Embryonic facial prominence (tissue), 1 donor: ENCODE results near the gene OSBPL2.

Experiments
- DNase-seq: peaks from one replicate; pipeline ENCODE4 v3.0.0-alpha.2; 2016; ENCODE audit errors: extremely low spot score

OSBPL2 gene

GRCh38 chr20:62222266-62222850 lies 16.0 kb upstream of the OSBPL2 start:
- no peak for DNase-seq

DNA sequence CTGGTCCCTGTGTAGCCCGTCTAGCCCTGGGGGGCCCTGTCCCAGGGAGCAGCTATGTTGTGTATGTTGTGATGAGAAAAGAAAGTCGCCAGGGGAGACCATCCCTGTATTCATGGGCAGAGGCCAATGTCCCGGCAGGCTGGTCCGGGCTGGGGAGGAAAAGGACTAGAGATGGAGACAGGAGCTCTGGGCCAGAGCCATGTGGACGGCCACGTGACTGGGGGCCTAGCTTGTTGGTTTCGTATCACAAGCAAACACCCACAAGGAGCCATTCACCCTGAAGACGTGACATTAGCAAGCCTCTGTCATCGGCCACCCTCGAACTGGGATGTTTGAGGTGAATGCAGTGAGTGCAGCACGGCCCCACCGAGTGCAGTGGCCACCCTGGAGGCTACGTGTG lies 15.3 kb upstream of the OSBPL2 start:
- no peak for DNase-seq

DNA sequence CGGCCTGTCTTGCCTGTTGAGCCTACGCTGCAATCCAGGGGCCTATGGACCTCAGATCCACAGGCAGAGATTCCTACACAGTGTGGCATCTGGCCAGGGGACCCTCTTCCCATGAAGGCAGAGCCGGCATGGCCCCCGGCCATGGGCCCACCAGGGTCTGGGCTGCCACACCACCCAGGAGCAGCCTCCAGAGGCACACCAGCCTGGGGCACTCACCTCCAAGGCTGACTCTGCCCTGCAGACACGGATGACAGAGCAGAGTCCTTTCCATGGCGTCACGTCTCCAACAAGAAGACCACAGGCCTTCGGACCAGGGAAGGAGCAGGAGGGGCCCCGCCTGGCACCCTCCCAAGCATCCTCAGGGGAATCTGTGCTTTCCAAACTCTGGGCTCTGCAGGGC lies 14.8 kb upstream of the OSBPL2 start:
- DNase-seq = no peak

GRCh38 chr20:62224113-62224855 lies 14.0 kb upstream of the OSBPL2 start:
- DNase-seq = no peak

DNA sequence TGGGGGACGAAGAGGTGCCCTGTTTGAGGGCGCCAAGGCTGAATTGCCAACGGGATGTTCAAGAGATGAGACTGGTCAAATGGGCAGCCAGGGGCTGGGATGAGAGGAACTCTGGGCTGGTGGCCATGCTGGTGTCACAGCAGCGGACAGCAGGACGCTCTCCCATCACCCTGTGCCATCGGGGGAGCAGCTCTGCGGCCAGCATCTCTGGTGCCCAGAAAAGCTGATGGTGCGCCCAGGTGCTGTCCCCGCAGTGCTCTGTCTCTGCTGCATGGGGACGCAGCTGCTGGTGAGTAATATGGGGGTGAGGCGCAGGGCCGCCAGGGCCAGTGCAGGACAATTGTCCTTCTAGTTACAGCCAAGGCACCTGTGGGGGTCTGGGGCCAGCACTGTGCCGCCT lies 13.3 kb upstream of the OSBPL2 start:
- no peak for DNase-seq

- no peak for DNase-seq
Measured at GRCh38 chr20:62225820-62226635, 12.3 kb upstream of the OSBPL2 start.

DNA sequence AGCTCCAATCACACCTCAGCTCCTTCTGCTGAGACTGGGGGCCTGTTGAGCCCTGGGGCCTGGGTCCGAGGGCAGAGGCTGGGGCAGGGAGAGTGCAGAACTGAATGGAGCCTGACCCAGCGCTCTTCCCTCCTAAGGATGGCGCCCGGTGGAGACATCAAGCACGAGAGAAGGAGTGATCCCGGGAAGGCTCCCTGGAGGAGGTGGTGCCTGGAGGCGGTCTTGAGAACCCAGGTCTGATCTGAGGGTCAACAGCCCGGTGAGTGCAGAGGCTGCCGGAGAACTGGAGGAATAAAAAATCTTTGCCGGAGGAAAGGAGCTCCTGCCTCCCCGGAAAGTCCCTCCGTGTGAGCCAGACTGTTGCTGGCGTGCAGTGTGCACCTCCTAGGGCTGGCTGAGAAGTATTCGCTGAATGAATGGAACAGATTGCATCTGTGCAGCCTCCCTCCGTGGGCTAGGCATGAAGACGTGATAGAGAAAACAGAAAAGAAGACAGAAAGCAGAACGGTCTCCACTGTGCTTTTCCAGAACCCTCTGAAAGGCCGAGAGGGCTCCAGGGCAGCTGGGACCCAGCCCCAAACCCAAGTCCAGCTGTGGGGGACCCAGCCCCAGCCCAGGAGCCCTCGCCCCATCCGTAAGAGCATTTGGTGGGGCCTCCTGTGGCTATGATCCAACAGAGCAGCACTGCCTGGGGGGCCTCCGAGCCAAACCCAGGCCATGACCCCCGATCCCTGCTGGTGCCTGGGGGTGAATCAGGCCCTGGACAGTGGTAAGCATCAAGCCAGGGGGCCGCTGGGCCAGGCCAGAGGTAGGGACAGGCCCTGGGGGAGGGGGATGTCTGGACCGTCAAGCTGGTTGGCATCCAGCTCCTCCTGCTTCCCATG lies 11.4 kb upstream of the OSBPL2 start:
- no peak for DNase-seq

DNA sequence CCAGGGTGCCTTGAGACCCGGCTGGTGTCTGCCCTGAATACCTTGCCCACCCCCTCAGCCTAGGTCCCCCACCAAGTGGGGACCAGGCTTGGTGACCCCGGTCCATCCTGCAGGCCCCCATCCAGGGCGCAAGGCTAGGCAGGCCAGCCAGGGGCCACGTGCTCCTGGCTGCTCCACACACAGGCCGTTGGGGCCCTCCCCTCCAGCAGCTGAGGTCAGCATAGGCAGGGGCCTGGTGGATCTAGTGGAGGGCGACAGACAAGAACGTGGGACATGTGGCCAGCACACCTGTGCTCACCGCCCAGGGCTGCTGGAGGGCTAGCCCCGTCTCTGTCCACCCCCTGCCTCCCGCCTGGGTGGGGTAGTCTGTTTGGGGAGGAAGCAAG lies 10.7 kb upstream of the OSBPL2 start:
- DNase-seq = no peak

DNA sequence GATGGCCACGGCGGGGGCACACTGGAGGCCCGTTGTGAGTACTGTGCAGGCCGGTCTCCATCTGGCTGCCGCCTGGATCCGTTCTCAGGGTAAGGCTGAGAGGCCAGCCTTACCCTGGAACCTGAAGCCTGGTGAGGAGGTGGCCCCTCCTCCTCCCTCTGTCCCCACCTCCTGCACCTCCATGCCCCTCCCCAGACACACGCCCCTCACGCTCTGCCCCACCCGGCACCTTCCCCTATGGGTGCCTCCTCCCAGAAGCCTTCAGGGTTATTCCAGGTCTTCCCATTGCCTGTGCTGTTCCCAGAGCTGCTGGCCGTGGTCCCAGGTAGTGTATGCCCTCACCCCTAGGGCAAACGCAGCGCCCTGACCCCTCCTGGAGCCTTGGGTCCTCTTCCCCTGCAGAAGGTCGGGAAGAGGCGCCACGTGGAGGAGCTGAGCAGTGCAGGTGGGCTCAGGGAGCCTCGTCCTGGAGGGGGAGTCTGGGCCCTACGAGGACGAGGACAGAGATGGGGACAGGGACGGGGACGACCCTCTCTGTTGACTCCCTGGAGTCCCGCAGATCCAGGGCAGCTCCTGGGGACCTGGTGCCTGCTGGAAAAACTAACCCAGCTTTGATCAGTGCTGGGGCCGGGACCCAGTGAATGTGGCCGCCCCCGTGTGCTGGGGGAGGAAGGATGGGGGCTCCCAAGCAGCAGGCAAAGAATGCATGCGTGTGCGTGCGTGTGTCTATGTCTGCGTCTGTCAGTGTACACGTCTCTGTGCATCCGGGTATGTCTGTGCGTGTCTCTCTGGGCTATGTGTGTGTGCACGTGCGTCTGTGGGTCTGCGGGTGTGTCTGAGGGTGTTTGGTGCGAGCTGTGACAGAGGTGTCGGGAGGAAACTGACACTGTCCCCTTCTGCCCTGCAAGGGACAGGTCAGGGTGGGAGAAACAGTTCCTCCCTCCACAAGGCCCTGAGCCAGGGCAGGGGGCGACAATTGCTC lies 10.1 kb upstream of the OSBPL2 start:
- DNase-seq = no peak

- DNase-seq = no peak
Measured at GRCh38 chr20:62228982-62229545, 9.3 kb upstream of the OSBPL2 start.

GRCh38 chr20:62229667-62230066 lies 8.7 kb upstream of the OSBPL2 start:
- DNase-seq = no peak

GRCh38 chr20:62230276-62230675 lies 8.0 kb upstream of the OSBPL2 start:
- no peak for DNase-seq

DNA sequence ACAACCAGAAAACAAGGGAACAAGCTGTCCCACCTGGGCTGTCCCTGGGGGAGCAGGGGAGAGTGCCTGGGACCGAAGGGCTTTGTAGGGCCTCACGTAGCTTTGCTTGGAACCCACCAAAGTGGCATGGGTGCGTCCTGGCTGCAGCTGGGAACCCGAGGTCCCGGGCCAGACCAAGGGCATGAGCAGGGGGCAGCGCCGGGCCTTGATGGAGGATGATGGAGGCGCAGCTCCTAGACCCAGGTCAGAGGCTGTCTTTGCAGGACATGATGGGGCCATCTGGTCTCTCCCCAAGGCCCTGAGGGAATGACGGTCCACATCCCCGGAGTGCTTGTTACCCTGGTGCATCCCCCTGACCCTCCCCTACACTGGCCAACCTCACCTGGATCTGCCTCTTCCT lies 7.6 kb upstream of the OSBPL2 start:
- no peak for DNase-seq

DNA sequence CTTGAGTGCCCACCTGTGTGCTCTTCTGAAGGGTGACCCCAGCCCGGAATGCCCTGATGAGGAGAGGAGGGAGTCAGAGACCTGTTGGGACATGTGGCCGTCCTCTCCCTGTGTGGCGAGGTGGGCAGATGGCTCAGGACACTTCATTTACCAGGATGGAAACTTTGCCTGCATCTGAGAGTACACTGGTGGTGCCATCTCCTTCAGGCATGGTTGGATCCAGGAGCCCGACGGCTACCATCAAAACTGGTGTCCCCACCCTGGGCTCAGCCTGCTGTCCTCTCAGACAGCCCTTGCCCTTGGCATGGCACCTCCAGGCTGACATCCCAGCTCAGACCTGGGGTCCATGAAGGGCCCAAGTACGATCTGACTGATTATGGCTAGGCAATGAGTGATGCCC lies 7.0 kb upstream of the OSBPL2 start:
- DNase-seq = no peak

GRCh38 chr20:62232194-62232593 lies 6.1 kb upstream of the OSBPL2 start:
- DNase-seq = no peak

DNA sequence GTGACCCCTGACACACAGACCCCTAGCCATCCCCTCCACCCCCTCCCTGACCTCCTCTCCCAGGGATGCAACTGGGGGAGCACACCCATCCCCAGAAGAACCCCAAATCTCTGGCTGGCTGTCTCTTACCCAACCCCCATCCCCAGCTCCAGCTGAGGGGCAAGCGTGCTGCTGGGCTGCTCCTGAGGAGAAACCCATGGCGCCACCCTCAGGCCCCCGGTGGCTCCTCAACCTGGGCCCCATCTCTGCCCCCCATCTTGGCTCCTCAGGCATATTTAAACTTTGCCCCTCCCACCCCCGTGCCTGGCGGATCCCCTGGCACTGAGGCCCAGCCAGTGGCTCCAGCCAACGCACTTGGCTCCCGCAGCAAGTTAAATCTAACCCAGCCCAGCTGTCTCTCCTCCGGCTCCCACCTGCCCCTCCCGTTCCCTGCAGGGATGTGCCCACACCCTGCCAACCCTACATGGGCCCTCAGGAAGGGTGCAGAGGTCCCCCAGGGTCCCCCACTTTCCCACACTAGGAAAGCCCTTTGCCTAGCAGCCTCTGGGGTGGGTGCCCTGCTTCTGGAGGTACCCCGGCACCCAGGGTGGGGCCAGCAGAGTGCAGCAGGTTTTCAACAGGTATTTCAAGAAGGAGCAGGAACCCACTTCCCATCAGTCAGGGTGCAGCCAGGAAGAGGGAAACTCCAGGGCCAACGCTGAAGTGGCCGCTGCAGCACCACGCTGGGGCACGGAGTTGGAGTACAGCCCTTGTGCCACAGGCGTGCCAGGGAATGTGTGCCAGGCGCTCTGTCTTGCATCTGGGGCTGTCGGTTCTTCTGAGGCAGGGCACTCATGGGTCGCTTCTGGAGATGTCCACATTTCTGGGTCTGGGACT lies 5.3 kb upstream of the OSBPL2 start:
- no peak for DNase-seq

DNA sequence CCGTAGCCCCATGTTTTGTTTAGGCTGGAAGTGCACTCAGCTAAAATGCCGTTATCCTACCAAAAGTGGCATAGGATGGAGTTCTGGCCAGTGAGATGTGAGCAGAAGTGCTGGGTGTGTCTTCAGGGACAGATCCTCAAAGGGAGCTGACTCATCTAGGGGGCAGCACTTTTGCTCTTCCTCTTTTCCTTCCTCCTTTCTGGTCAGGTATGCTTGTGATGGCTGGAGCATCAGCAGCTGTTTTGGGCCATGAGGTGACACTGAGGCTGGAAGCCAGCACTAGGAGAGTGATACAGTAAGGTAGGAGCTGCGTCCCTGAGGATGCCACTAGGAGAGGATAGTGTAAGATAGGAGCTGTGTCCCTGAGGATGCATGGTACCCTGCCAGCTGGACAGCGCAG lies 4.6 kb upstream of the OSBPL2 start:
- DNase-seq = no peak

DNA sequence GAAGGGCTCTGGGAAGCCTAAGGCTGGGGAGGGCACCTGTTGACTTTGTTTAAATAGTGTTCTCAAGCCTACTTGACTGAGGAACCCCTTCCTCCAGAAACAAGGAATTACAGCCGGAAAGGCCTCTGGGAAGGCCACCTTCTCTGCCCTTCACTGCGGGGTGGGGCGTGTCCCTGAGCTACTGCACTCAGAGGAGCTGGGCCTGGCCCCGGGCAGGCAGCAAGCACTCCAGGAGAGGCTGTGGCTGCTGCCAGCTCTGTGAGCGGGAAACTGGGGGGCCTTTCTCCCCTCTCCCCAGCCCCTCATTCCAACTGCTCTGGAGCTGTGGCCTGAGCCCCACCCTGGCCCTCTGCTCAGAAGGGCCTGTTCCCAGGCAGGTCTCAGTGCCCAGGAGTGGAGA lies 4.0 kb upstream of the OSBPL2 start:
- DNase-seq = no peak

DNA sequence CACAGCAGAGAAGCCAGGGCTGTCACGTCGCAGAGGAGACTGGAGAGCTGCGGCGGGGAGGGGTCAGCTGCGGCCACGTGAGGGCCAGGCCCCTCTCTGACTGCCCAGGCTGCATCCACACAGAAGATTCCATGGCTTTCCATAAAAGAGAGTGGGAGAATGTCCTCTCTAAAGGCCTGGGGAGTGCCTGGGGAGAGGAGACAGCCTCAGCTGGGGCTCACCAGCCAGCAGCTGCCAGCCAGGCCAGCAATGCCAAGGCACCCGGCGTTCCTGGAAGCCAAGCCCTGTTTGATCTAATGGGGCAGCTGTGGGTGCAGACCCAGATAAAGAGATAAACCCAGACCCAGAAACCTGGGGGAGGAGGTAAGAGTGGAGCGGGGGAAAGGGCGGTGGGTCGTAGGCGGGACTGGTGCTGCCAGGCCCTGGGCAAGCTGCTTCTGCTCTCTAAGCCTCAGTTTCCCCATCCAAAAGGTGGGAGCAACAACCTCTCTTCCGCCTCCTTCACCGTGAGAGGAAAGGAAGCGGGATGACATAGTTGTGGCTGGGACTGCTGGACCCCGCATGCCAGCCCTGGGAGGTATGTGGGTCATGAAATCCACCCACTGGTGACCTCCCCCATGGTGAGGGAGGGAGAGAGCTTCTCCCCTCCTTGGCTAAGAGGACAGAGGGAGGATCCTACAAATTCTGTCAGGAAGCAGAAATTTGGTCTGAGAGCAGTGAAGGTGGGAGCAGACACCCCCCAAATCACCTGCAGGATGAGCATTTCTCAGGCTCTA lies 3.1 kb upstream of the OSBPL2 start:
- DNase-seq = no peak
